HepG2 (cell line): ENCODE data around the gene CAMK2D. TPM values are rescaled to one million over a fixed set of nuclear protein-coding genes. Genes with fewer than 3 reads are reported as not detected.

Experiments
- ELF4 ChIP-seq: sonication (generic); formaldehyde crosslinking; IDR thresholded peaks from 2 replicates; pipeline ENCODE4 v1.5.0; 2020; ENCODE audit warnings: missing genetic modification reagents, mild to moderate bottlenecking, moderate library complexity, borderline replicate concordance
- HIVEP1 ChIP-seq: sonication (generic); formaldehyde crosslinking; IDR thresholded peaks from 2 replicates; pipeline ENCODE4 v1.4.0; 2020; ENCODE audit warnings: mild to moderate bottlenecking, missing genetic modification reagents
- ZBTB39 ChIP-seq: sonication (generic); formaldehyde crosslinking; IDR thresholded peaks from 2 replicates; pipeline ENCODE4 v1.5.0; 2020; ENCODE audit warnings: missing genetic modification reagents
- ZNF280B ChIP-seq: sonication (generic); formaldehyde crosslinking; IDR thresholded peaks from 2 replicates; pipeline ENCODE4 v1.5.0; 2020; ENCODE audit warnings: missing genetic modification reagents, mild to moderate bottlenecking, borderline replicate concordance
- ZNF280D ChIP-seq: sonication (generic); formaldehyde crosslinking; IDR thresholded peaks from 2 replicates; pipeline ENCODE4 v1.5.1; 2020; ENCODE audit warnings: mild to moderate bottlenecking, missing genetic modification reagents
- ZNF790 ChIP-seq: sonication (generic); formaldehyde crosslinking; IDR thresholded peaks from 2 replicates; pipeline ENCODE4 v1.8.0; 2022; ENCODE audit warnings: missing genetic modification reagents, mild to moderate bottlenecking, borderline replicate concordance
- polyA plus RNA-seq, 8 experiments: library from polyadenylated mRNA; depleted of rRNA in 3 of 8; stranded (reverse) in 7 of 8; unstranded in 1 of 8; fragments of >200 nt; fragmentation: Illumina TruSeq in 4 of 8; extraction: Trizol in 4 of 8; gene quantifications; 2 replicates each; pipeline versions ENCODE4 v1.2.1 to v1.2.3, GENCODE V29; 2011 to 2016; ENCODE audit warnings: low read depth in 4 of 8, missing spikeins in 1 of 8, mixed read lengths in 1 of 8; ENCODE audit not compliant: insufficient read depth in 1 of 8
- total RNA-seq, 5 experiments: library from RNA; depleted of rRNA; stranded (reverse); fragments of >200 nt; fragmentation: Illumina TruSeq; extraction: Trizol; gene quantifications; 2 replicates each; pipeline ENCODE4 v1.2.3, GENCODE V29; 2016; ENCODE audit warnings: low read depth in 1 of 5

CAMK2D gene
- total and polyA plus RNA-seq, 2 of the 13 experiments (the other 11 are each of a cell fraction or from before 2014, with no cell fraction given), result 18.0 to 65.4 TPM

- TF ChIP-seq ZNF790, result no peak
- no peak for TF ChIP-seq ELF4 (CRISPR knock-in tag)
- TF ChIP-seq HIVEP1, result no peak
- no peak for TF ChIP-seq ZNF280D
- TF ChIP-seq ZNF280B (CRISPR knock-in tag), result no peak
- no peak for TF ChIP-seq ZBTB39
- TF ChIP-seq, all 625 proteins: peak for 0
These were observed 159.9 kb downstream of the CAMK2D start (continued) for GRCh38 chr4:113601636-113602035.
